Measurements from ENCODE around the gene ZBTB9. TPM values are rescaled to one million over a fixed set of nuclear protein-coding genes. Genes with fewer than 3 reads are reported as not detected.

The ZBTB9 gene
- total and polyA plus RNA-seq, 4 donors: 1.1 to 3.4 (median 2.3) TPM

DNA sequence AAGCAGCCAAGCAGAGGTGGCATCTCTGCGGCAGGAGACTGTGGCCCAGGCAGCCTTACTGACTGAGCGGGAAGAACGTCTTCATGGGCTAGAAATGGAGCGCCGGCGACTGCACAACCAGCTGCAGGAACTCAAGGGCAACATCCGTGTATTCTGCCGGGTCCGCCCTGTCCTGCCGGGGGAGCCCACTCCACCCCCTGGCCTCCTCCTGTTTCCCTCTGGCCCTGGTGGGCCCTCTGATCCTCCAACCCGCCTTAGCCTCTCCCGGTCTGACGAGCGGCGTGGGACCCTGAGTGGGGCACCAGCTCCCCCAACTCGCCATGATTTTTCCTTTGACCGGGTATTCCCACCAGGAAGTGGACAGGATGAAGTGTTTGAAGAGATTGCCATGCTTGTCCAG, 49.5 kb upstream of the ZBTB9 start:
- 98% methylated on average over 17 of the region's 17 CpGs for WGBS
- H3K27me3 ChIP-seq (ENCODE audit: control insufficient read depth in 4 of 4, insufficient read depth in 4 of 4, low read length in 3 of 4): no peaks in the 10 kb centered on the region
- H3K4me3 ChIP-seq (ENCODE audit: low read depth in 1 of 3, low read length in 3 of 3): no peak overlapping the region
- TF ChIP-seq NR2F2 (IDR thresholded peaks at IDR 0.05) (no peak), EGR1 (IDR thresholded peaks at IDR 0.05; ENCODE audit: low read depth in 2 of 2) (no peak)
- no peaks in the 10 kb centered on the region for H3K9me3 ChIP-seq (ENCODE audit: control insufficient read depth in 4 of 4, low read length in 3 of 4)
- H3K36me3 ChIP-seq (ENCODE audit: control insufficient read depth in 4 of 4, insufficient read depth in 3 of 4, low read depth in 1 of 4, low read length in 3 of 4): no peaks in the 10 kb centered on the region
- no peak for DNase-seq (ENCODE audit: low spot score)
- no peak overlapping the region for H3K27ac ChIP-seq (ENCODE audit: low read depth in 1 of 2, low read length in 2 of 2)
- peaks cover 0 to 2% (median under 1%) of the 10 kb centered on the region in 4 donors for H3K4me1 ChIP-seq (ENCODE audit: control insufficient read depth in 4 of 4, insufficient read depth in 4 of 4, low read length in 3 of 4)
- no peak overlapping the region for H3K9ac ChIP-seq (ENCODE audit: low read depth in 1 of 2, low read length in 2 of 2)

DNA sequence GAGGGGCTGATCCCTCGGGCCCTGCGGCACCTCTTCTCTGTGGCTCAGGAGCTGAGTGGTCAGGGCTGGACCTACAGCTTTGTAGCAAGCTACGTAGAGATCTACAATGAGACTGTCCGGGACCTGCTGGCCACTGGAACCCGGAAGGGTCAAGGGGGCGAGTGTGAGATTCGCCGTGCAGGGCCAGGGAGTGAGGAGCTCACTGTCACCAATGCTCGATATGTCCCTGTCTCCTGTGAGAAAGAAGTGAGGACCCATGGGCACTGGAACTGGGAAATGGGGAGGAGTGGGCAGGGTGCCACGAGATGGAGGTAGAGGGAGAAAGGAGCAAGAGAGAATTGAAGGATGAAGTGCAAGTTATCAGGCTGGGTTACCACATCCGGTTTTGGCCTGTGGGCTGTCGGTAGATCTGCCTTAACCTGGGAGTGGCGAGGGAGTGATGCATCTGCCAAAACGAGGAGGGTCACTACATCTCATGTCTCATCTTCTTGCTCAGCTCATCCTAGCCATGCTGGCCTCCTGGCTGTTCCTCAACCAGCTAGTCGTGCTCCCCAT, 48.9 kb upstream of the ZBTB9 start:
- no peaks in the 10 kb centered on the region for H3K27me3 ChIP-seq (ENCODE audit: control insufficient read depth in 4 of 4, insufficient read depth in 4 of 4, low read length in 3 of 4)
- no peaks in the 10 kb centered on the region for H3K36me3 ChIP-seq (ENCODE audit: control insufficient read depth in 4 of 4, insufficient read depth in 3 of 4, low read depth in 1 of 4, low read length in 3 of 4)
- no peak overlapping the region for H3K9ac ChIP-seq (ENCODE audit: low read depth in 1 of 2, low read length in 2 of 2)
- no peaks in the 10 kb centered on the region for H3K9me3 ChIP-seq (ENCODE audit: control insufficient read depth in 4 of 4, low read length in 3 of 4)
- H3K4me3 ChIP-seq (ENCODE audit: low read depth in 1 of 3, low read length in 3 of 3): no peak overlapping the region
- no peak overlapping the region for H3K27ac ChIP-seq (ENCODE audit: low read depth in 1 of 2, low read length in 2 of 2)
- TF ChIP-seq, protein P1, sequence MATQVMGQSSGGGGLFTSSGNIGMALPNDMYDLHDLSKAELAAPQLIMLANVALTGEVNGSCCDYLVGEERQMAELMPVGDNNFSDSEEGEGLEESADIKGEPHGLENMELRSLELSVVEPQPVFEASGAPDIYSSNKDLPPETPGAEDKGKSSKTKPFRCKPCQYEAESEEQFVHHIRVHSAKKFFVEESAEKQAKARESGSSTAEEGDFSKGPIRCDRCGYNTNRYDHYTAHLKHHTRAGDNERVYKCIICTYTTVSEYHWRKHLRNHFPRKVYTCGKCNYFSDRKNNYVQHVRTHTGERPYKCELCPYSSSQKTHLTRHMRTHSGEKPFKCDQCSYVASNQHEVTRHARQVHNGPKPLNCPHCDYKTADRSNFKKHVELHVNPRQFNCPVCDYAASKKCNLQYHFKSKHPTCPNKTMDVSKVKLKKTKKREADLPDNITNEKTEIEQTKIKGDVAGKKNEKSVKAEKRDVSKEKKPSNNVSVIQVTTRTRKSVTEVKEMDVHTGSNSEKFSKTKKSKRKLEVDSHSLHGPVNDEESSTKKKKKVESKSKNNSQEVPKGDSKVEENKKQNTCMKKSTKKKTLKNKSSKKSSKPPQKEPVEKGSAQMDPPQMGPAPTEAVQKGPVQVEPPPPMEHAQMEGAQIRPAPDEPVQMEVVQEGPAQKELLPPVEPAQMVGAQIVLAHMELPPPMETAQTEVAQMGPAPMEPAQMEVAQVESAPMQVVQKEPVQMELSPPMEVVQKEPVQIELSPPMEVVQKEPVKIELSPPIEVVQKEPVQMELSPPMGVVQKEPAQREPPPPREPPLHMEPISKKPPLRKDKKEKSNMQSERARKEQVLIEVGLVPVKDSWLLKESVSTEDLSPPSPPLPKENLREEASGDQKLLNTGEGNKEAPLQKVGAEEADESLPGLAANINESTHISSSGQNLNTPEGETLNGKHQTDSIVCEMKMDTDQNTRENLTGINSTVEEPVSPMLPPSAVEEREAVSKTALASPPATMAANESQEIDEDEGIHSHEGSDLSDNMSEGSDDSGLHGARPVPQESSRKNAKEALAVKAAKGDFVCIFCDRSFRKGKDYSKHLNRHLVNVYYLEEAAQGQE (IDR thresholded peaks at IDR 0.05): no peak
- TF ChIP-seq, protein P2, sequence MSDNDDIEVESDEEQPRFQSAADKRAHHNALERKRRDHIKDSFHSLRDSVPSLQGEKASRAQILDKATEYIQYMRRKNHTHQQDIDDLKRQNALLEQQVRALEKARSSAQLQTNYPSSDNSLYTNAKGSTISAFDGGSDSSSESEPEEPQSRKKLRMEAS (IDR thresholded peaks at IDR 0.05): no peak
- TF ChIP-seq, protein P3, sequence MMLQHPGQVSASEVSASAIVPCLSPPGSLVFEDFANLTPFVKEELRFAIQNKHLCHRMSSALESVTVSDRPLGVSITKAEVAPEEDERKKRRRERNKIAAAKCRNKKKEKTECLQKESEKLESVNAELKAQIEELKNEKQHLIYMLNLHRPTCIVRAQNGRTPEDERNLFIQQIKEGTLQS (IDR thresholded peaks at IDR 0.05): no peak
- TF ChIP-seq FOXA1 (IDR thresholded peaks at IDR 0.05) (no peak), HNF4A (conservative IDR thresholded peaks at IDR 0.05) (no peak), SP1 (IDR thresholded peaks at IDR 0.05) (no peak), NR2F2 (IDR thresholded peaks at IDR 0.05) (no peak), TAF1 (conservative IDR thresholded peaks at IDR 0.05) (no peak), YY1 (IDR thresholded peaks at IDR 0.05) (no peak)
- DNase-seq (ENCODE audit: low spot score): no peak
- H3K4me1 ChIP-seq (ENCODE audit: control insufficient read depth in 4 of 4, insufficient read depth in 4 of 4, low read length in 3 of 4): peaks cover 0 to 3% (median 1%) of the 10 kb centered on the region in 4 donors
- 93% methylated on average over 15 of the region's 15 CpGs for WGBS

DNA sequence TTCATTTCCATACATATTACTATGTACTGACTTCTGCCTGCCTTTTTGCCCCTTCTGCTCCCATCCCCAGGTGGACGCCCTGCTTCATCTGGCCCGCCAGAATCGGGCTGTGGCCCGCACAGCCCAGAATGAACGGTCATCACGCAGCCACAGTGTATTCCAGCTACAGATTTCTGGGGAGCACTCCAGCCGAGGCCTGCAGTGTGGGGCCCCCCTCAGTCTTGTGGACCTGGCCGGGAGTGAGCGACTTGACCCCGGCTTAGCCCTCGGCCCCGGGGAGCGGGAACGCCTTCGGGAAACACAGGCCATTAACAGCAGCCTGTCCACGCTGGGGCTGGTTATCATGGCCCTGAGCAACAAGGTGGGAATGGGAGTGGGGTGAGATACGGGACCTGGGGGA, 48.2 kb upstream of the ZBTB9 start:
- WGBS: 96% methylated on average over 17 of the region's 17 CpGs
- DNase-seq (ENCODE audit: low spot score): no peak
- no peaks in the 10 kb centered on the region for H3K27me3 ChIP-seq (ENCODE audit: control insufficient read depth in 4 of 4, insufficient read depth in 4 of 4, low read length in 3 of 4)
- no peak overlapping the region for H3K4me3 ChIP-seq (ENCODE audit: low read depth in 1 of 3, low read length in 3 of 3)
- peaks cover 0 to 3% (median 1%) of the 10 kb centered on the region in 4 donors for H3K4me1 ChIP-seq (ENCODE audit: control insufficient read depth in 4 of 4, insufficient read depth in 4 of 4, low read length in 3 of 4)
- no peaks in the 10 kb centered on the region for H3K36me3 ChIP-seq (ENCODE audit: control insufficient read depth in 4 of 4, insufficient read depth in 3 of 4, low read depth in 1 of 4, low read length in 3 of 4)
- H3K27ac ChIP-seq (ENCODE audit: low read depth in 1 of 2, low read length in 2 of 2): no peak overlapping the region
- TF ChIP-seq RXRA (IDR thresholded peaks at IDR 0.05): no peak
- TF ChIP-seq NR2F2 (IDR thresholded peaks at IDR 0.05): no peak
- no peak overlapping the region for H3K9ac ChIP-seq (ENCODE audit: low read depth in 1 of 2, low read length in 2 of 2)
- no peaks in the 10 kb centered on the region for H3K9me3 ChIP-seq (ENCODE audit: control insufficient read depth in 4 of 4, low read length in 3 of 4)
